Tongue (tissue), 2 donors: ENCODE data around the gene SNX8. TPM values are rescaled to one million over a fixed set of nuclear protein-coding genes. Genes with fewer than 3 reads are reported as not detected.
"Not testable (repeated sequence)": the region's sequence is repeated elsewhere in the genome, so short reads cannot be mapped to it uniquely, and the experiment has no call there.

Source experiments
- DNase-seq: peaks from one replicate; pipeline ENCODE4 v3.0.0-alpha.2; 2015
- total RNA-seq: library from RNA; depleted of rRNA; stranded (reverse); fragments of >200 nt; gene quantifications from one replicate; pipeline ENCODE4 v1.2.3, GENCODE V29; 2014

The SNX8 gene
- 22.4 TPM for total RNA-seq

GRCh38 chr7:2314209-2314955, at the start of gene SNX8:
TSS of gene SNX8 (minus strand) at chr7:2314441. CDS start at chr7:2314421, 20 bp downstream.
- DNase-seq = peak; percentile 91

- DNase-seq = no peak
These were observed 48.3 kb upstream of the SNX8 start for GRCh38 chr7:2362385-2363088.

GRCh38 chr7:2360796-2361195, 46.6 kb upstream of the SNX8 start:
- DNase-seq = no peak

GRCh38 chr7:2359610-2360009, 45.4 kb upstream of the SNX8 start:
- DNase-seq = no peak

GRCh38 chr7:2358968-2359527, 44.8 kb upstream of the SNX8 start:
- DNase-seq = no peak

GRCh38 chr7:2357571-2357970, 43.3 kb upstream of the SNX8 start:
- DNase-seq = no peak

GRCh38 chr7:2357165-2357564, 42.9 kb upstream of the SNX8 start:
- DNase-seq = no peak

- no peak for DNase-seq
These were observed 41.4 kb upstream of the SNX8 start for GRCh38 chr7:2355705-2356008.

- DNase-seq = peak; percentile 20
These were observed 40.9 kb upstream of the SNX8 start for GRCh38 chr7:2354939-2355704.

- peak; percentile 98 for DNase-seq
These were observed 40.1 kb upstream of the SNX8 start, which contains the start of gene EIF3B for GRCh38 chr7:2354186-2354938. TSS of gene EIF3B (plus strand) at chr7:2354827. CDS start at chr7:2354922, 95 bp downstream.

GRCh38 chr7:2353936-2354185, 39.6 kb upstream of the SNX8 start:
- DNase-seq = peak; percentile 95

GRCh38 chr7:2353113-2353935, 39.1 kb upstream of the SNX8 start:
- no peak for DNase-seq

- no peak for DNase-seq
These were observed 36.6 kb upstream of the SNX8 start for GRCh38 chr7:2350861-2351260.

GRCh38 chr7:2350055-2350454, 35.8 kb upstream of the SNX8 start:
- DNase-seq = no peak

- DNase-seq = not testable (repeated sequence)
These were observed 33.3 kb upstream of the SNX8 start for GRCh38 chr7:2347351-2348063.

GRCh38 chr7:2336626-2337299, 22.5 kb upstream of the SNX8 start:
- DNase-seq = no peak

- not testable (repeated sequence) for DNase-seq
These were observed 18.5 kb upstream of the SNX8 start for GRCh38 chr7:2332606-2333231.

GRCh38 chr7:2331707-2332106, 17.5 kb upstream of the SNX8 start:
- no peak for DNase-seq

- DNase-seq = no peak
These were observed 16.3 kb upstream of the SNX8 start for GRCh38 chr7:2330493-2330892.

GRCh38 chr7:2326951-2327350, 12.7 kb upstream of the SNX8 start:
- DNase-seq = no peak
